Measurements from ENCODE around the gene WDFY2. TPM values are rescaled to one million over a fixed set of nuclear protein-coding genes. Genes with fewer than 3 reads are reported as not detected.
A peak's percentile ranks its signal among the peaks of the same experiment; 100 is the strongest.

Gene WDFY2
- total and polyA plus RNA-seq, 2 of the 13 experiments (the other 11 are each of a cell fraction or from before 2014, with no cell fraction given), result 22.6 to 27.0 TPM

DNA sequence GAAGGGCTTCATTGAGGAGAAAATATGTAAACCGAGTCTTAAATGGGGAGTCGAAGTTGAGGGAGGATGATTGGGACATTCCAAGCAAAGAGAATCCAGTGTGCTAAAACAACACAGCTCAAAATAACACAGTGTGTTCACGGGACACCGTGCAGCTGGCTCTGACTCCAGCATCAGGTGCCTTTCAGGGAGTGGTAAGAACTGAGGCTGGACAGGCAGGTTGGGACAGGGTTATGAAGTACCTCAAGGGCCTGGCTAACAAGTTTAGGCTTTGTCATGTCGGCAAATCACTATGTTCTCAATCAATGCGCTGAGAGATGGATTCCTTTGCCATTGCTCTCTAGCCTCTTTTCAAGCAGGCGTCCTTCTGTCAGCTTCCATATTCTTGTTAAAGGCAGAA, 27.5 kb upstream of the WDFY2 start:
- Histone ChIP-seq H3K9me3 (ENCODE audit: low read length) (no peaks in the 10 kb centered on the region), H3K9ac (ENCODE audit: insufficient read depth, low read depth, low read length) (no peak overlapping the region), H3K36me3 (replicated peaks in 1 of 2; ENCODE audit: control insufficient read depth in 1 of 2, insufficient read depth in 2 of 2, low read length in 2 of 2) (no peaks in the 10 kb centered on the region), H3K4me2 (ENCODE audit: low read depth, low read length) (no peak overlapping the region), H3K27ac (ENCODE audit: extremely low read length, insufficient read depth, low read length) (no peak overlapping the region), H3K4me1 (ENCODE audit: insufficient read depth, low read length) (0 out of 2 replicates have a peak, but pooled peaks cover 11% of the 10 kb centered on the region), H3K79me2 (ENCODE audit: insufficient read depth, low read length) (no peaks in the 10 kb centered on the region), H3K4me3 (replicated peaks in 1 of 3; ENCODE audit: insufficient read depth in 1 of 3, low read depth in 2 of 3, low read length in 3 of 3) (no peak overlapping the region), H4K20me1 (ENCODE audit: insufficient read depth, low read length) (no peaks in the 10 kb centered on the region), H3K27me3 (ENCODE audit: control insufficient read depth in 1 of 2, insufficient read depth in 2 of 2, low read length in 2 of 2) (no peaks in the 10 kb centered on the region), H2AFZ (ENCODE audit: low read length) (no peak overlapping the region)
- ChIA-PET CTCF (ENCODE audit: low intra/inter-chr PET ratio, low total read pairs) (no interaction called here), POLR2A (no interaction called here)
- ATAC-seq, result no peak
- intact Hi-C loops (cut with micrococcal nuclease; ENCODE audit: unreplicated experiment) (no loop called here), in situ Hi-C loops (cut with HindIII; ENCODE audit: extremely low pct_ligation_motif_present, low pct_unique_long_range_greater_than_20kb) (no loop called here)
- TF ChIP-seq GABPB1 (CRISPR knock-in tag; IDR thresholded peaks at IDR 0.05) (no peak), HMG20B (CRISPR knock-in tag; conservative IDR thresholded peaks at IDR 0.05) (no peak), MAFK (conservative IDR thresholded peaks at IDR 0.05 in 1 of 2, IDR thresholded peaks at IDR 0.05 in 1 of 2; ENCODE audit: low read length in 2 of 2) (no peak), ZNF570 (CRISPR knock-in tag; IDR thresholded peaks at IDR 0.05; ENCODE audit: borderline replicate concordance) (no peak), STAT5B (CRISPR knock-in tag; IDR thresholded peaks at IDR 0.05) (no peak), IRF2 (CRISPR knock-in tag; IDR thresholded peaks at IDR 0.05) (no peak)
- DNase-seq (ENCODE audit: low spot score), result no peak
- no peak for FAIRE-seq
- BruUV-seq (replicated peaks), result no TSS peak
- WGBS (ENCODE audit: low lambda C conversion rate), result 64% methylated on average over 7 of the region's 7 CpGs

DNA sequence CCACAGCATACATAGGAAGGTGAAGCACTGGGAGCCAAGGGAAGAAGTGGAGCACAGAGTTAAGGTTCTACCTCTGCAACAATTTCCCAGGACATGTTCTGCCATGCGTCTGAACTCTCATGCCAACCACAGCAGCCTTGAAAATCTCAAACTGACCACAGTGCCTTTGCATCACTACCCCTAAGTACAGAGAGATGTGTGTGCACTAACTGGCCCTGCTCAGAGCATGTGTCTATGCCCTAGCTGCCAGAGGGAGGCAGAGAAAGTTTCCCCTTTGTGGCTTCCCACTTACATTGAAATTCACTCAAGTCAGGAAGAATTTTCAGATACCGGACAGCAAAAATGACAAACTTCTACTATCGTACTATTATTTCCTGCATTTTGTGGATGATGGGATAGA, 26.8 kb upstream of the WDFY2 start:
- no peak for ATAC-seq
- no peak overlapping the region for H3K9ac ChIP-seq (ENCODE audit: insufficient read depth, low read depth, low read length)
- no peak for FAIRE-seq
- TF ChIP-seq SPEN (CRISPR knock-in tag; IDR thresholded peaks at IDR 0.05; ENCODE audit: low read depth), result no peak
- TF ChIP-seq, protein P1, sequence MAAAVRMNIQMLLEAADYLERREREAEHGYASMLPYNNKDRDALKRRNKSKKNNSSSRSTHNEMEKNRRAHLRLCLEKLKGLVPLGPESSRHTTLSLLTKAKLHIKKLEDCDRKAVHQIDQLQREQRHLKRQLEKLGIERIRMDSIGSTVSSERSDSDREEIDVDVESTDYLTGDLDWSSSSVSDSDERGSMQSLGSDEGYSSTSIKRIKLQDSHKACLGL (CRISPR knock-in tag; IDR thresholded peaks at IDR 0.05), result no peak
- TF ChIP-seq, protein P2, sequence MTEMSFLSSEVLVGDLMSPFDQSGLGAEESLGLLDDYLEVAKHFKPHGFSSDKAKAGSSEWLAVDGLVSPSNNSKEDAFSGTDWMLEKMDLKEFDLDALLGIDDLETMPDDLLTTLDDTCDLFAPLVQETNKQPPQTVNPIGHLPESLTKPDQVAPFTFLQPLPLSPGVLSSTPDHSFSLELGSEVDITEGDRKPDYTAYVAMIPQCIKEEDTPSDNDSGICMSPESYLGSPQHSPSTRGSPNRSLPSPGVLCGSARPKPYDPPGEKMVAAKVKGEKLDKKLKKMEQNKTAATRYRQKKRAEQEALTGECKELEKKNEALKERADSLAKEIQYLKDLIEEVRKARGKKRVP (CRISPR knock-in tag; IDR thresholded peaks at IDR 0.05), result no peak
- TF ChIP-seq, protein P3, sequence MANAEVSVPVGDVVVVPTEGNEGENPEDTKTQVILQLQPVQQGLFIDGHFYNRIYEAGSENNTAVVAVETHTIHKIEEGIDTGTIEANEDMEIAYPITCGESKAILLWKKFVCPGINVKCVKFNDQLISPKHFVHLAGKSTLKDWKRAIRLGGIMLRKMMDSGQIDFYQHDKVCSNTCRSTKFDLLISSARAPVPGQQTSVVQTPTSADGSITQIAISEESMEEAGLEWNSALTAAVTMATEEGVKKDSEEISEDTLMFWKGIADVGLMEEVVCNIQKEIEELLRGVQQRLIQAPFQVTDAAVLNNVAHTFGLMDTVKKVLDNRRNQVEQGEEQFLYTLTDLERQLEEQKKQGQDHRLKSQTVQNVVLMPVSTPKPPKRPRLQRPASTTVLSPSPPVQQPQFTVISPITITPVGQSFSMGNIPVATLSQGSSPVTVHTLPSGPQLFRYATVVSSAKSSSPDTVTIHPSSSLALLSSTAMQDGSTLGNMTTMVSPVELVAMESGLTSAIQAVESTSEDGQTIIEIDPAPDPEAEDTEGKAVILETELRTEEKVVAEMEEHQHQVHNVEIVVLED (CRISPR knock-in tag; IDR thresholded peaks at IDR 0.05; ENCODE audit: borderline replicate concordance), result no peak
- TF ChIP-seq, protein P4, sequence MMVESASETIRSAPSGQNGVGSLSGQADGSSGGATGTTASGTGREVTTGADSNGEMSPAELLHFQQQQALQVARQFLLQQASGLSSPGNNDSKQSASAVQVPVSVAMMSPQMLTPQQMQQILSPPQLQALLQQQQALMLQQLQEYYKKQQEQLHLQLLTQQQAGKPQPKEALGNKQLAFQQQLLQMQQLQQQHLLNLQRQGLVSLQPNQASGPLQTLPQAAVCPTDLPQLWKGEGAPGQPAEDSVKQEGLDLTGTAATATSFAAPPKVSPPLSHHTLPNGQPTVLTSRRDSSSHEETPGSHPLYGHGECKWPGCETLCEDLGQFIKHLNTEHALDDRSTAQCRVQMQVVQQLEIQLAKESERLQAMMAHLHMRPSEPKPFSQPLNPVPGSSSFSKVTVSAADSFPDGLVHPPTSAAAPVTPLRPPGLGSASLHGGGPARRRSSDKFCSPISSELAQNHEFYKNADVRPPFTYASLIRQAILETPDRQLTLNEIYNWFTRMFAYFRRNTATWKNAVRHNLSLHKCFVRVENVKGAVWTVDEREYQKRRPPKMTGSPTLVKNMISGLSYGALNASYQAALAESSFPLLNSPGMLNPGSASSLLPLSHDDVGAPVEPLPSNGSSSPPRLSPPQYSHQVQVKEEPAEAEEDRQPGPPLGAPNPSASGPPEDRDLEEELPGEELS (CRISPR knock-in tag; IDR thresholded peaks at IDR 0.05), result no peak
- H3K9me3 ChIP-seq (ENCODE audit: low read length), result no peaks in the 10 kb centered on the region
- H3K27ac ChIP-seq (ENCODE audit: extremely low read length, insufficient read depth, low read length), result no peak overlapping the region
- no TSS peak for BruUV-seq (replicated peaks)
- no peak overlapping the region for H3K4me3 ChIP-seq (replicated peaks in 1 of 3; ENCODE audit: insufficient read depth in 1 of 3, low read depth in 2 of 3, low read length in 3 of 3)
- peak overlapping the region; percentile 39; the same call in 1 of the 2 replicates for H3K4me2 ChIP-seq (ENCODE audit: low read depth, low read length)
- H3K27me3 ChIP-seq (ENCODE audit: control insufficient read depth in 1 of 2, insufficient read depth in 2 of 2, low read length in 2 of 2), result no peaks in the 10 kb centered on the region
- POLR2A ChIA-PET, result no interaction called here
- in situ Hi-C loops (cut with HindIII; ENCODE audit: extremely low pct_ligation_motif_present, low pct_unique_long_range_greater_than_20kb), result no loop called here
- H3K79me2 ChIP-seq (ENCODE audit: insufficient read depth, low read length), result no peaks in the 10 kb centered on the region
- no peak for DNase-seq (ENCODE audit: low spot score)
- 86% methylated on average over 3 of the region's 3 CpGs for WGBS (ENCODE audit: low lambda C conversion rate)
- no peaks in the 10 kb centered on the region for H4K20me1 ChIP-seq (ENCODE audit: insufficient read depth, low read length)
- intact Hi-C loops (cut with micrococcal nuclease; ENCODE audit: unreplicated experiment), result no loop called here
- 0 out of 2 replicates have a peak, but pooled peaks cover 11% of the 10 kb centered on the region for H3K4me1 ChIP-seq (ENCODE audit: insufficient read depth, low read length)
- CTCF ChIA-PET (ENCODE audit: low intra/inter-chr PET ratio, low total read pairs), result no interaction called here
- H3K36me3 ChIP-seq (replicated peaks in 1 of 2; ENCODE audit: control insufficient read depth in 1 of 2, insufficient read depth in 2 of 2, low read length in 2 of 2), result no peaks in the 10 kb centered on the region
- H2AFZ ChIP-seq (ENCODE audit: low read length), result no peak overlapping the region

All from HepG2 (cell line).